GM21360 (cell line): ENCODE measurements around the gene PPM1A.

ENCODE experiments used
- ATAC-seq: cut with Tn5 transposase; IDR thresholded peaks from one replicate; pipeline ENCODE4 v1.9.1; 2021; ENCODE audit warnings: mild to moderate bottlenecking, moderate library complexity; ENCODE audit not compliant: unreplicated experiment

Gene PPM1A

GRCh38 chr14:60225265-60225664, 23.8 kb upstream of the PPM1A start:
- ATAC-seq = no peak

DNA sequence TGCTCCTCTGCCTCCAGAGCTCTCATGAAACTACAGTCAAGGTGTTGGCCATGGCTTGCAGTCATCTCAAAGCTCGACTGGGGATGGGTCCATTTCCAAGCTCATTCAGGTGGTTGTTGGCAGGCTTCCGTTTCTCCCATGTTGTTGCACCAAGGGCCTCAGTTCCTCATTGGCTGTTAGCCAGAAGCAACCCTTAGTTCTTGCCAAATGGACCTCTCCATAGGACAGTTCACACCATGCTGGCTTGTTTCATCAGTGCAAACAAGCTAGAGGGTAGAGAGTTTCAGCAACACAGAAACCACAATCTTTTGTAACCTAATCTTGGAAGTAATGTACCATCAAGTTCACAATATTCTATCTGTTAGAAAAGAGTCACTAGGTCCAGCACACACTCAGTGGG, 22.7 kb upstream of the PPM1A start:
- ATAC-seq = no peak

GRCh38 chr14:60227291-60227690, 21.7 kb upstream of the PPM1A start:
- no peak for ATAC-seq

GRCh38 chr14:60229614-60230013, 19.4 kb upstream of the PPM1A start:
- ATAC-seq = no peak

DNA sequence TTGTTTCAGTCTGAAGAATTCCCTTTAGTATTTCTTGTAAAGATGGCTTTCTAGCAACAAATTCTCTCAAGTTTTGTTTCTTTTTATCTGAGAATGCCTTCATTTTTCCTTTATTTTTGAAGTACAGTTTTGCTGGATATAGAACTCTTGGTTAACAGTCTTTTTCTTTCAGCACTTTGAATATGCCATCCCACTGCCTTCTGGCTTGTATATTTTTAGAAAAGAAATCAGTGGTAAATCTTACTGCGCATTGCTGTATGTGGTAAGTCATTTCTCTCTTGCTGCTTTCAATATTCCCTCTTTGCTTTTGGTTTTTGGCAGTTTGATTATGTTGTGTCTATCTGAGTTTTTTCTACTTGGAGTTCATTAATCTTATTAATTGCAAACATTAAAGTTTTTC, 16.8 kb upstream of the PPM1A start:
- ATAC-seq = no peak

- no peak for ATAC-seq
Measured at GRCh38 chr14:60233251-60233650, 15.8 kb upstream of the PPM1A start.

DNA sequence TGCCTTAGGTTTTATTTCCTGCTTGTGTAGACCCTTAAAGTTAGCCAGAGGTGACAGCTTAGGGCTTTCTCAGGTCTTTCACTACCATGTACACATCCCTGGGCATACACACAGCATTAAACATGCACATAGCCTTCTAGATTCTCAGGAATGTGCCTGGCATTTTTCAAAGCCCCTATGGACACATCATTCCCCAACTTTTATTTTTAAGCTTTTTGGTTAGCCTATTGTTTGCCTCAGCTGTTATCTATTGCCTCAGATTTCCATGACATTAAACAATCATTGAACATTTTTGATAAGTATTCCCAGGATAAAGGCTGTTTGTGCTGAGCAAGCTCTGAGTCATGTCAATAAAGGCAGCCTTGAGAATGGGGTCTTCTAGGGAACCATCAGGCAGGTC, 15.1 kb upstream of the PPM1A start:
- no peak for ATAC-seq

GRCh38 chr14:60235440-60235839, 13.6 kb upstream of the PPM1A start:
- ATAC-seq = no peak

DNA sequence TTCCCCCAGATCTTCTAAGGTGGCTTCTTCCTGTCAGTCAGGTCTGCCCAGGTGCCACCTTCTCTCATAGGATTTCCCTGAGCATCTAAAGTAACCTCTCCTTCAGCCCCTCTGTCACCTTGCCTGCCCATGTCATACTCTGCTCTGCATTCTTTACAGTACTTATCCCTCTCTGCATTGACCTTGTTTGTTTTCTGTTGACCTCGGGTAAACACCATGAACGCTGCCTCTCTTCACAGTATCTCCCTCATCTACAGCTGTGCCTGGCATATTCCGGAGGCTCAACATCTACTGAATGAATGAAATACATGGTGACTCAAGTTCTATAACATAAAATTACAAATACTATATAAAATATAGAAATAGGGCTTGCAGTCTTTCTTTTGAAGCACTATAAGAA, 10.1 kb upstream of the PPM1A start:
- ATAC-seq = no peak

DNA sequence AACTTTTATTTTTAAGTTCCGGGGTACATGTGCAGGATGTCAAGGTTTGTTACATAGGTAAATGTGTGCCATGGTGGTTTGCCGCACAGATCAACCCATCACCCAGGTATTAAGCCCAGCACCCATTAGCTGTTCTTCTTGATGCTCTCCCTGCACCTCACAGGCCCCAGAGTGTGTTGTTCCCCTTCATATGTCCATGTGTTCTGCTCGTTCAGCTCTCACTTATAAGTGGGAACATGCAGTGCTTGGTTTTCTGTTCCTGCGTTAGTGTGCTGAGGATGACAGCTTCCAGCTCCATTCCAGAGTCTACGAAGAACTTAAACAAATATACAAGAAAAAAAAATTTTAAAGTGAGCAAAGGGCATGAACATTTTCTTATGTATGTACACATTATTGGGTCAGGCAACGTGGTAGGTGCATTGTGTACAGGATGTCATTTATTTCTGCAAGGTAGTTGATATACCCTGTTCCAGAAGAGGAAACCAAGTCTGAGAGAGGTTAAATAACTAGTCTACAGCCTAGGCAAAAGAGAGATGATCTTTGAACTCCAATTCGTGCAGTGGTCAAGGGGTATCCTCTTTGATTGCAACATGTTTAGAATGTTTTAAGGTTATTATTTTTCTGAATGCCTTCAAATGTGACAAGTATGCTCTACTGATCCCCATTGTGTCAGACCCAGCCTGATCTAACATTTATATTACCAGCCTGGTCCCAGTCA, 8.7 kb upstream of the PPM1A start:
- ATAC-seq = no peak

DNA sequence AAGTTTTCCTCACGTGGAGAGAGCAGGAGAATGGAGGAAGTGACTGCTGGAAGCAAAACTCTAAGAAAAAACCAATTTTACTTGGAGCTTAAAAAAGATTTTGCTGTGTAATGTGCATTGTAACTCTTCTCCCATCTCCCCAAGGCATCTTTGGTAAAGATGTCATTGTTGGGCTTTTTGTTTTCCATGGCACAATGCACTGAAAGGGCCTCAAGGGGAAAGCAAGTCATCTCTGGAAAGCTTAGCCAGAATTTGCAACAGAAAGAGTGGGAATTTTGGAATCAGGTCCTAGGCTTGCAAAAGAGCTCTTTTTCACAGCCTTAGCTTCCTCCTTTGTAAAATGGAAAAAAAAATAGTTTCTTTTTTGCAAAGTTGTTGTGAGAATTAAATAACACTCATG, 7.9 kb upstream of the PPM1A start:
- ATAC-seq = no peak

GRCh38 chr14:60242429-60242828, 6.6 kb upstream of the PPM1A start:
- no peak for ATAC-seq

DNA sequence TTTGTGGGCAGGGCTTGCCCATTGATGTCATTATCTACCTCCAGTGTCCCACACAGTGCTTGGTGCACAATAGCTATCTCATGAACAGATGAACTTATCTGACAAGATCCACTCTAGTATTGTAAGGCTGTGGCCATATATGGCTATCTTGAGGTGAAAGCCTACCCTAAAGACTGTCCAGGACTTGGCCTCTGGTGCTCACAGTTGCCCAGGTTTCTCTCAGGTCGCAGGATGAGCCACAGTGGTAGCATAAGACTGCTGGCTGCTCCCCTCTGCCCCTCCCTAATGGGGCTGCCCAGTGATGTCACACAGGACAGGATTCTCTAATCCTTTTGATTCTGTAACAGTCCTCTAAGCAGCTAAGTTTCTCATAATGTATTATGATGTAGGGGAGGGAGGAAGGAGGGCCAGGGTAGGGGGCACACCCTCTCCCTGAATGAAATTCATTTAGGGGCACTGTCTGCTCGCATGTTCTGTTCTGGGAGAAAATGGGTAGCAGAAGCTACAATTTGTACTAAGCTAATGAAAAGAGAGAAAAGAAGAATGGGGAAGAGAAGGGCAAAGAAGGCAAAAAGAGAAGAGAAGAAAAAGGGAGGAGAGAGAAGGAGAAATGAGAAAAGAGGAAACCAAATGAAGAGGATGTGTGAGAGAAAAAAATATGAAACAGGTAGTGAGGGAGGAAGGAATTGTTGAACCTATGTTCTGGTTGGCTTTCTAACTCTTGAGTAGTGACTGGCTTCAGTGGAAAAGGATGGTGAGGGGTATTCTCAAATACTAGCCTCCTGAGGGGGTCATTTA, 3.4 kb upstream of the PPM1A start:
- no peak for ATAC-seq

DNA sequence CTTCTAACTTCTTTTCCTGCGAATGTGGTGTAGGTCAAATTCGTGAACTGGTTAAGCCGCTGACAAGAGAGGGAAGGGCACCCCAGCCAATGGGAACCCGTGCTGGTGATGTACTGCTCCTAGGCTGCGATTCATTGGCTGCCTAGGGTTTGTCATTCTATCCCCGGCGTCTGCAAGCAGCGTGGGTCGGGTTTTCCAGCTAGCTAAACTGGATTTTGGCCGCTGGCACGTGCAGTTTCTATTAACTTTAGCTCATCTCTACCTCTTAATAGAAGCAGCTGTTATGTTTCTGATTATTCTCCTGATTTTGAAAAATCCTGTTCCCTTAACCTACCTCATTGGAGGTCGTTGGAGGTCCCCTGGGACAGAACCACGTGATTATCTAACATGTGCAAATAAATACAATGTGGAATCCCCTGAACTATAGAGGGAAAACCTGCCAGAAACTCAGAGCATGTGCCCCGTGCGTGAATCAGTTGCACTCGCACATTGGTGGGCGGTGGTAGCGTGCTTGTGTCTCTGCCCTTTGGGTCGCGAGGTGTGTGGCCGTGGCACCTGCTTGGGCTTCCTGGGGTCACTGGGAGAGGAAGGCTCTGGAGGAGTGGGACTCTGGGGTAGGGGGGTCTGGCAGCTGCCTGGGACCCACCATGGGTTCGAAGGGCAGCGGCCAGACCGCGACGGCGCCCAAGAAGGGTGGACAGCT, 876 bp upstream of the PPM1A start:
- peak; percentile 46 for ATAC-seq

- ATAC-seq = peak; percentile 36
Measured at GRCh38 chr14:60249321-60250256, 568 bp downstream of the PPM1A start.

GRCh38 chr14:60250257-60251035, 1.4 kb downstream of the PPM1A start:
- ATAC-seq = no peak

DNA sequence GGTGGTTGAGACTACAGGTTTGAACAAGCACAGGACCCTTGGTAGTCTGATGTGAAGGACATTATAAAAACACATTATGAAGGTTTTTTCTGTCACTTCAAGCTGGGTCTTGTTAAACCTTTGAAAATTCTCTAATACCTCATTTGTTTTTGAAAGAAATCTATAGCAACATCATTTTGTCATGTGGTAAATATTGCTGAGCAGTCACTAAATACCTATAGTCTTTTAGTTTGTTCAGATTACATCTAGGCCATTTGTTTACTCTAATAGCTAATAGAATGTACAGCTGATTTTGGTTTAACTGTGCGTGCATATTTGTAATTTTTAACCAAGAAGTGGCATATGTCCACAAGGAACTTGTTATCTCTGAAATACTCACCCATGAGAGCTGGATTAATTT, 2.9 kb downstream of the PPM1A start:
- ATAC-seq = no peak

DNA sequence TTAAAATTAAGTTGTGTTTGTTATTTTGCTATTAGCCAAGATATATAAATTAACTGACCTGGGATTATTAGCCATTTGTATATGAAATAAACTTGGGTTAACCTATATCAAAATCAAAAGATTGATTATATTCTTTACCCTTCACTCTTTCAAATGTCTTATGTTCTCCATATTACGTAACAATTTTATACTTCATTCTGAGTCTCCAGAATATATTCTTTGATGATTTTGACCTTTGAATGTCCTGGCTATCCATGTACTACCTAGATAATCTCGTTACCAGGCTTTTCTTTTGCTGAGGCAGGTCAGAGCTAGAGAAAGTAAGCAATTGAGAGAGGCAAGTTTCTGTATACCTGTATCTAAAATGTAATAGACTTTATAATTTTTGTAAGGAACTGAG, 3.6 kb downstream of the PPM1A start:
- ATAC-seq = no peak

- ATAC-seq = no peak
Measured at GRCh38 chr14:60253649-60254048, 4.6 kb downstream of the PPM1A start.

- ATAC-seq = no peak
Measured at GRCh38 chr14:60254176-60254575, 5.2 kb downstream of the PPM1A start.
